Measurements from ENCODE around the gene SOWAHA. TPM values are rescaled to one million over a fixed set of nuclear protein-coding genes. Genes with fewer than 3 reads are reported as not detected.

The SOWAHA gene
- total and polyA plus RNA-seq, 2 donors (not counting 1 experiment from before 2014, with no cell fraction given): not detected

GRCh38 chr5:132850066-132850465, 37.0 kb downstream of the SOWAHA start:
- intact Hi-C loops (cut with micrococcal nuclease): no loop called here
- Mint-ChIP-seq H3K4me1 (no peaks in the 10 kb centered on the region), H3K27ac (no peak overlapping the region), H3K27me3 (peaks cover 6% of the 10 kb centered on the region), H3K9me3 (ENCODE audit: insufficient read depth) (no peaks in the 10 kb centered on the region), H3K4me3 (no peak overlapping the region)
- H3K4me1 ChIP-seq (ENCODE audit: control insufficient read depth in 2 of 2, insufficient read depth in 2 of 2, low read length in 2 of 2): no peaks in the 10 kb centered on the region
- DNase-seq (no peak), ATAC-seq (ENCODE audit: low read depth) (no peak)
- H3K36me3 ChIP-seq (replicated peaks in 1 of 2; ENCODE audit: control extremely low read depth in 1 of 2, control insufficient read depth in 1 of 2, extremely low read depth in 1 of 2, insufficient read depth in 2 of 2, low read length in 1 of 2): no peaks in the 10 kb centered on the region
- H3K79me2 ChIP-seq (ENCODE audit: control insufficient read depth, insufficient read depth, low read length): no peaks in the 10 kb centered on the region
- no peaks in the 10 kb centered on the region for H3K27me3 ChIP-seq (replicated peaks in 1 of 4; ENCODE audit: control extremely low read depth in 1 of 4, control insufficient read depth in 3 of 4, insufficient read depth in 4 of 4, low read length in 3 of 4)
- no CpG with 5 or more reads among the region's 2 CpGs for WGBS (ENCODE audit: insufficient coverage)
- ChIA-PET POLR2A (no interaction called here), CTCF (interaction anchor here (0.9 kb wide), 1 partner anchor 464 kb away, joined by 4 read pairs; no protein-coding TSS in a partner anchor)
- no peak overlapping the region for H3K4me2 ChIP-seq (replicated peaks; ENCODE audit: low read depth, low read length, poor library complexity, severe bottlenecking)
- H3K9me3 ChIP-seq (ENCODE audit: control extremely low read depth in 1 of 3, control insufficient read depth in 2 of 3, insufficient read depth in 1 of 3, low read length in 2 of 3): no peaks in the 10 kb centered on the region
- no peak overlapping the region for H3K4me3 ChIP-seq (ENCODE audit: control extremely low read depth in 1 of 5, extremely low read depth in 1 of 5, insufficient read depth in 1 of 5, low read depth in 2 of 5, low read length in 4 of 5)
- H3K9ac ChIP-seq (ENCODE audit: low read length): no peak overlapping the region
- no peak overlapping the region for H3K27ac ChIP-seq (ENCODE audit: low read length in 2 of 2)
- TF ChIP-seq EZH2 (IDR thresholded peaks at IDR 0.05; ENCODE audit: borderline replicate concordance, insufficient read depth, low read depth, low read length, poor library complexity, severe bottlenecking): no peak
- TF ChIP-seq, protein P1, sequence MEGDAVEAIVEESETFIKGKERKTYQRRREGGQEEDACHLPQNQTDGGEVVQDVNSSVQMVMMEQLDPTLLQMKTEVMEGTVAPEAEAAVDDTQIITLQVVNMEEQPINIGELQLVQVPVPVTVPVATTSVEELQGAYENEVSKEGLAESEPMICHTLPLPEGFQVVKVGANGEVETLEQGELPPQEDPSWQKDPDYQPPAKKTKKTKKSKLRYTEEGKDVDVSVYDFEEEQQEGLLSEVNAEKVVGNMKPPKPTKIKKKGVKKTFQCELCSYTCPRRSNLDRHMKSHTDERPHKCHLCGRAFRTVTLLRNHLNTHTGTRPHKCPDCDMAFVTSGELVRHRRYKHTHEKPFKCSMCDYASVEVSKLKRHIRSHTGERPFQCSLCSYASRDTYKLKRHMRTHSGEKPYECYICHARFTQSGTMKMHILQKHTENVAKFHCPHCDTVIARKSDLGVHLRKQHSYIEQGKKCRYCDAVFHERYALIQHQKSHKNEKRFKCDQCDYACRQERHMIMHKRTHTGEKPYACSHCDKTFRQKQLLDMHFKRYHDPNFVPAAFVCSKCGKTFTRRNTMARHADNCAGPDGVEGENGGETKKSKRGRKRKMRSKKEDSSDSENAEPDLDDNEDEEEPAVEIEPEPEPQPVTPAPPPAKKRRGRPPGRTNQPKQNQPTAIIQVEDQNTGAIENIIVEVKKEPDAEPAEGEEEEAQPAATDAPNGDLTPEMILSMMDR (IDR thresholded peaks at IDR 0.05): no peak
- H2AFZ ChIP-seq (ENCODE audit: insufficient read depth, low read depth, low read length, poor library complexity, severe bottlenecking): no peak overlapping the region
- H4K20me1 ChIP-seq (ENCODE audit: control insufficient read depth, insufficient read depth, low read length, poor library complexity, severe bottlenecking): no peaks in the 10 kb centered on the region

DNA sequence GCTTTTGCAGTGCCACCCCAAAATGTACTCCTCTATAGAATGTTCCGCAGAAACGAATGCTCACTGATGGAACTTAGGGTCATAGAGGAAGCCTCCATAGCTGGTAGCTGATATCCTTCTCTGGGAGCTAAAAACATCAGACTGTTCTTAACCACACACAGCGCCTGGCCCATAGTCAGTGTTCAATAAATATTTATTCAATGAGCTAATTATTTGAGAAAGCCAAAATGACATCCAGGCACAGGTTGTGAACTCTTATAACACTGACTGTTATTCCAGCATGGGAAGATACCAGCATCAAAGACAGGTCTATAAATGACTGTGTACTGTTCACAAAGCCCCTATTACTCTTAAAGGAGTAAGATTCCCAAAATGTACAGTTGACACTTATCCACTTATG, 40.2 kb downstream of the SOWAHA start:
- no peak overlapping the region for H2AFZ ChIP-seq (ENCODE audit: insufficient read depth, low read depth, low read length, poor library complexity, severe bottlenecking)
- Mint-ChIP-seq H3K4me3 (no peak overlapping the region), H3K27ac (no peak overlapping the region), H3K9me3 (ENCODE audit: insufficient read depth) (no peaks in the 10 kb centered on the region), H3K27me3 (peaks cover 13% of the 10 kb centered on the region), H3K4me1 (no peaks in the 10 kb centered on the region)
- ChIA-PET POLR2A (no interaction called here), CTCF (interaction anchor here (2.2 kb wide), 1 partner anchor 24 kb away, joined by 9 read pairs; no protein-coding TSS in a partner anchor)
- no peak for TF ChIP-seq EZH2 (IDR thresholded peaks at IDR 0.05; ENCODE audit: borderline replicate concordance, insufficient read depth, low read depth, low read length, poor library complexity, severe bottlenecking)
- TF ChIP-seq, protein P1 (IDR thresholded peaks at IDR 0.05): no peak
- H3K9me3 ChIP-seq (ENCODE audit: control extremely low read depth in 1 of 3, control insufficient read depth in 2 of 3, insufficient read depth in 1 of 3, low read length in 2 of 3): no peaks in the 10 kb centered on the region
- no peak overlapping the region for H3K4me2 ChIP-seq (replicated peaks; ENCODE audit: low read depth, low read length, poor library complexity, severe bottlenecking)
- ATAC-seq (ENCODE audit: low read depth) (no peak), DNase-seq (no peak)
- no peaks in the 10 kb centered on the region for H3K79me2 ChIP-seq (ENCODE audit: control insufficient read depth, insufficient read depth, low read length)
- H3K9ac ChIP-seq (ENCODE audit: low read length): no peak overlapping the region
- no peaks in the 10 kb centered on the region for H3K4me1 ChIP-seq (ENCODE audit: control insufficient read depth in 2 of 2, insufficient read depth in 2 of 2, low read length in 2 of 2)
- WGBS (ENCODE audit: insufficient coverage): no CpG with 5 or more reads among the region's 3 CpGs
- H4K20me1 ChIP-seq (ENCODE audit: control insufficient read depth, insufficient read depth, low read length, poor library complexity, severe bottlenecking): no peaks in the 10 kb centered on the region
- no peak overlapping the region for H3K4me3 ChIP-seq (ENCODE audit: control extremely low read depth in 1 of 5, extremely low read depth in 1 of 5, insufficient read depth in 1 of 5, low read depth in 2 of 5, low read length in 4 of 5)
- no peak overlapping the region for H3K27ac ChIP-seq (ENCODE audit: low read length in 2 of 2)
- no peaks in the 10 kb centered on the region for H3K36me3 ChIP-seq (replicated peaks in 1 of 2; ENCODE audit: control extremely low read depth in 1 of 2, control insufficient read depth in 1 of 2, extremely low read depth in 1 of 2, insufficient read depth in 2 of 2, low read length in 1 of 2)
- peaks cover 0 to 4% (median 0%) of the 10 kb centered on the region in 4 experiments for H3K27me3 ChIP-seq (replicated peaks in 1 of 4; ENCODE audit: control extremely low read depth in 1 of 4, control insufficient read depth in 3 of 4, insufficient read depth in 4 of 4, low read length in 3 of 4)
- intact Hi-C loops (cut with micrococcal nuclease): no loop called here
